H4 (cell line): ENCODE measurements around the gene CKMT2. TPM values are rescaled to one million over a fixed set of nuclear protein-coding genes. Genes with fewer than 3 reads are reported as not detected.

ENCODE experiments used
- DNase-seq: peaks from one replicate; pipeline ENCODE4 v3.0.0-alpha.2; 2015; ENCODE audit warnings: low spot score
- total RNA-seq: library from RNA; depleted of rRNA; stranded (reverse); fragments of >200 nt; shearing (Covaris generic); gene quantifications from 2 replicates; pipeline ENCODE4 v1.2.3, GENCODE V29; 2014

The CKMT2 gene
- total RNA-seq, 1 experiment from 2014 or later, result 0.48 TPM

DNA sequence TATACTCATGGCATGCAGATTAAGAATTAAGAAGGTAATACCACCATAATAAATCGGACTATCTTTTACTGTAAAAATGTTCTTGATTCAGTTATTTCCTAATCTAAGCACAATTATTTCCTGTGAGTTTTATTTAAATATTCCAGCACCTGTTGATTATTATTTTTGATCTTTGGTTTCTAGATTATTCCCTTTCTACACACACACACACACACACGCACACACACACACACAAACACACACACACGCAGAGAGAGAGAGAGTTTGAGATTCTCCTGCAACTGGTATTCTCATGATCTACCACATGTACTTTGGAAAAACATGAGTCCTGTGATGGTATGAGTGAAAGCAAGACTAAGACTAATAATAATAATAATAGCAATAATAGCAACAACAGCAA, 17.0 kb upstream of the CKMT2 start:
- no peak for DNase-seq

DNA sequence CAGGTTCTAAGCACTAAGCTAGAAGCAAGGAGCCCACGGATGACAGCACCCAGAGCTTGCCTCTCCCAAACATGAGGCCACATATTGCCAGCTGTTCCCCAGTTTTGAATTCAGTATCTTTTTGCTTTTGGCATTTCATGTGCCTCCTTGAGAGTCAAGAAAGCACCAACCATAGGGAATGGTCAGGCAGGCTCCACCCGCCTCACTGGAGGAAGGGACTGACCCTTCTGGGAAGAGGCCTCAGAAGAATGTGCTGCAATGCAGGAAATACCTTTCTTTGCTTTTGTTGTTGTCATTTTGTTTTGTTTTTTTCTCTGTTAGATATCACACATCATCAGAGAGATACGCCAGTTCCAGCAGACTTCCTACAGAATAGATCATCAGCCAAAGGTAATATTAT, 13.7 kb upstream of the CKMT2 start:
- no peak for DNase-seq

DNA sequence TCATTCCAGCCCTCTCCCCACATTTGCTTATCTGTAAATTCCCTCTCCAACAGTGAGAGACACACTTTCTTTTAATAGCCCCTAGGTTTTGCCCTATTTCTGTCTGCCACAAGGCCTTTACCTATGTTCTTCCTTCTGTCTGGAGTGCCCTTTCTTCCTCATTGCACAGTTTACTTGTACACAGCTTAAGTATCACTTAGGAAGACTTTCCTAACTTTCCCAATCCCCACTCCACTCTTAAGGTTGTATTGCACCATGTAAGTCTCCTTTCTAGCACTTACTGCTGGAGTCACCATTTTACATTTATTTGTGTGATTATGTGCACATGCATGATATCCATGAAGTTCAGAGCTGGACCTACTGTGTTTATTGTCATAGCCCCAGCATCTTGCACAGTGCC, 10.8 kb upstream of the CKMT2 start:
- DNase-seq, result no peak

DNA sequence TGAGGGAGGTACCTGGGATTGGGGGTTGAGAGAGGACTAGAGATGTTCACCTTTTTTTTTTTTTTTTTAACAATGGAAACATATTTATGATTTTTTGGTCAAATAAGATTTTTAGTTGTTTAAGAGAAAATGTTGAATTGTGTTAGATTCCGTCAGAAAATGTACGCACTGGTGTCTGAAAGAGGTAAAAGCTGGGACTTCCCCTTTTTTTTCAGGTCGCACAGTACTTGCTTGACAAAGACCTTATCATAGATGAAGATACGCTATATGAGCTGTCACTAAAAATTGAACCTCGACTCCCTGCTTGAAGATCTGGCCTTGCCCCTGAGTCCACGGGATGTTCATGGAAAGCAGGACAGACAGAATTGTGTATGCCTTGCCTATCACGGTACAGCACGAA, 7.7 kb upstream of the CKMT2 start:
- DNase-seq, result no peak

DNA sequence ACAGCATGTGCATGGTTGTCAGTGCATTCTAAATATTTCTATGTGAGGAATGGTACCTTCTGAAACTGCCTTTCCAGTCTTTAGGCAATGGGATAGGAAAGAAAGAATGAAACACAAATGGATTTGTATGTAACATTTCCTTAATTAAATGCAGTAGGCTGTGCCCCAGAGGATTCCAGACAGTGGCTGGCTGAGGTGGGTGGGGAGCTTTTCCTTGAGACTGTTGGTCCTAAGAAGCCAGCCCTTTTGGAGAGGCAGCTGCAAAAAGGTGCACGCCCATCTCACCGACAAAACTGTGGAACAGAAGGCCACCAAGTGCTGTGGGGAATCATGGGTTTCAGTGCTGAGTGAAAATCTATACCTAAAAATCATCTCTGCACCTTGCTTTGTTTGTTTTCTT, 6.8 kb upstream of the CKMT2 start:
- no peak for DNase-seq

DNA sequence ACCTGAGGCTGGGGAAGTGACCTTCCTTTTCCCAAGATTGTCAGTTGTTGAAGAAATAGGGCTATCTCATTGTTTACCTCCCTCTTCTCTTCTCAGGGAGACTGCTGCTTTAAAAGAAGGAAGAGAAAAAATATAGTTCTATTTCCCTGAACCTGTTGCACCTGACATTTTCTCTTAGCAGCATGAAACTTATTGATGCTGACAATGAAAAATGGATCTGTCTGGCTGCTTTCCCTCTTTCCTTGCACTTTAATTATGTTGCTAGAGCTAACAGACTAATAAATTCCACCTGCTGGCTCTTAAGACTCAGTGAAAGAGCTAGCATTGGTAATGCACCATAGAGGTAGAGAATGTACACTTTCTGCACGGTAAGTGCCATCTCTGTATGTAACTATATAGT, 6.2 kb upstream of the CKMT2 start:
- DNase-seq, result no peak

DNA sequence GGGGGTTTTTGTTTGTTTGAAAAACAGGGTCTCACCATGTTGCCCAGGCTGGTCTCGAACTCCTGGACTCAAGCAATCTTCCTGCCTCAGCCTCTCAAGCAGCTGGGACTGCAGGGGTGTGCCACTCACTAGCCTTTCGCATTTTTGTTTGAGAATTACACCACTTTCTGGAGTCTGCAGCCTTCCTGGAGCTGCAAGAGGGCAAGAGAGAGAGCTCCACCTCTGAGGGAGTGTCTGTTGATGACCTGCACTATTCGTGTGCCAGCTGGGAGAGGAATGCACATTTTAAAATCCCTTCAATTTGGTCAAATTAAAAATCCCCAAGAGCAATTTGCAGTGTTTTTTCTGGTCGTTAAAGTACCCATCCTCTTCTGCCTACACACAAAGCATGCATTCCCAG, 5.0 kb upstream of the CKMT2 start:
- DNase-seq, result no peak

DNA sequence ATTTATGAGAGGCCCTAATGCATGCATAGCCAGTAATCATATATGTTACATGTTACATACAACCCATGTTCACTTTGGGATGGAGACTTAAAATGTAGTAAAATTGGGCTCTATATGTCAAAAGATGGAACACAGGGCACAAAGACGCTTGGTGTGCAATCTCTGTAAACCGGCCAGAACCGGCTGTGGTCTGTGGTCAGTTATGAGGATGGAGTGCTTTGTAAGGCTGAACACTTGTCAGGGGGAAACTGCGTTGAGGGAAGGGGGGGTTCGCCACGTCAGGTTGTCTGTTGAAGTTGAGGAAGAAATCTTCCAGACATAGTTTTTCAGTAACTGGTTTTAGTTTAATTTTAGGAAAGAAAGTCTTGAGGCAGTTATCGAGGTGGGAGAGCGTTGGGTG, 2.7 kb upstream of the CKMT2 start:
- no peak for DNase-seq

DNA sequence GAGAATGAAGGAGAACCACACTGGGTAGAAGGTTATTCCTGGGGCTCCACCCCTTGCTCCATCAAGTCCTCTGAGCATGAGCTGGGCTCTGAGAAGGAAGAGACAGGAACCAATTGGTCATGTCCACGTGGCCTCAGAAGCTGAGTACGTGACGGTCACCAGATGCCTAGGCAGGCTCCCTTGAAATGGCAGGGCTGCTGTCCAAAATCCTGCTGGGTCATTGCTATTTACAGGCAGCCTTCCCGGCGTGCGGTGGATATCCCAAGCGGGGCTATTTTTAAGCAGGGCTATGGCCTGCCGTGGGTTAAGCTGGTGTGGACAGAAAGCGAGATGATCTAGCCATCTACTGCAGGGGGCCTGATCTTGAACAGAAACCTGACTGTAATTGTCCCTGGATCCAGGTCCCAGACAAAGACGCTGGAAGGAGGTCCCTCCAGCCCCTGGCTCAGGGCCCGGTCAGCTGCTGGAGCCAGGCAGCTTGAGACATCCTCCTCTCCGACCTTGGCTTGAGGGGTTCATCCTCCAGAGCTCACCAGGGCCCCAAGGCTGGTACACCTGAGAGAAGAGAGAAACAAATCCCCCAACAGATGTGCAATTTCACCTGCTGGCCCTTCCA, 550 bp upstream of the CKMT2 start:
- no peak for DNase-seq

DNA sequence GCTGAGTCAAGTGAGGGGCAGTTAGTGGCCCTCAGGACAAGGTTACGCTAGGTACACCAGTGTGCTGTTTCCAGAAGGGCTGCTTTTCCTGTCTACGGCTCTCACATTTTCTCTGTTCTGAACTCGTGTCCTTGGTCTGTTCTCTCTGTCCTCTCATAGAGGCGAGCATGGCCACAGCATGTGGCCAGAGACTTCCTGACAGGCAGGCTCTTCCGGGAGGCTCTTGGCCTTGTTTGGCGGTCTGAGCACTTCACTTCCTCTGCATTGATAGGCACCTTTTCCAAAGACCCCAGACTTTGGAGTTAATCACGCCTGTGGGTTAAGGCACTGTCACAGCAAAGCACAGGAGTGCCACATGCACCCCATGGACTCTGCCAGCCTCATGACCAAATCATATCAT, 1.2 kb downstream of the CKMT2 start:
- no peak for DNase-seq

DNA sequence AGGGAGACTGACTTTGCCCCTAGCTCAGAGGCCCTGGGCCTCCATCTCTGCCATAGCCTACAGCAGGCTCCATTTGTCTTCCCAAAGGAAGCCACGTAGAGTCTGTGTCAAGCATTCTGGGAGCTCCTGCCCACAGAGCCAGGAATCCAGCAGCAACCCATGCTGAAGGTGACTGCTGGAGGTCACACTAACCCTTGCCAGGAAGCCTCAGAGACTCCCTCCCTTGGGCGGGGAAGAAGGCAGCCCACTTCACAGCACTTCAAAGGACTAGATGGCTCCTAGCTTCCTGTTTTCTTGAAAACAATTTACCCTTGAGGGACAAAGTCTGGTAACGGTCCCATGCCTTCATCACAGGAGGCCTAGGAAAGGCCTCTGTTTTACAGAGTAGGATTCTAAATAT, 1.7 kb downstream of the CKMT2 start:
- DNase-seq, result no peak

DNA sequence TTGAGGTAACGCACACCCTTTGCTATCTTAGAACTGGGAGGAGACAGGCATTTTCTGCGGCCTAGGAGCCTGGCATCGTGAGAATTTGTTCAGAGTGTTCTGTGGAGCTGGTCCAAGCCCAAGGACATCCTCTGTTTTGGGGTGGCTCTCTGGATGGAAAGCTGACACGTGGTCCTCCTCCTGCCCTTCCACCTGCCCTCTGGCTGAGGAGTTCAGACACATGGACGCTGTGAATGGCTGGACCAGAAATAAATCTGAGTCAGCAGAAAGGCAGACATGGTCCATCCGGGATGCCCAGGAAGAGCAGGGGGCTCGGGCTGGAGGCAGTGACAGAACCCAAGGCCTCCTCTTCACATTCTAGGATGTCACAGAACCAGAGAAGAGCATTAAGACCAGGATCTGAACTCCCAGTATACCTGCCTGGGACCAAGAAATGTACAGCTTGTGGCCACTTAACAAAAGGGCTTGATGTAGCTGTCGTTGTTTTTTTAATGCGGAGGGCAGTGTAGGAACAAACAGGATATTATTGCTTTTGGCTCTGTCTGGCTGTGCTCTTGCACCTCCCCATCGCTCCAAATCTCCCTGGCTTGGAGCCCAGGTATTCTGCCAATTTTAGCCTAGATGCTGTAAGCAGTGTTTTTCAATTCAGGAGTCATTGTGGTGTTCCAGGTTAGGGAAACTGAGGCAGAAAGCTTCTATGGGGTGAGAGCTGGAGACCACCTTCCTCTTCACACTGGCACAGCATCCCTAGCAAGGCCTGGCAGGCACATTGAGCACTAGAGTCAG, 2.4 kb downstream of the CKMT2 start:
- no peak for DNase-seq

DNA sequence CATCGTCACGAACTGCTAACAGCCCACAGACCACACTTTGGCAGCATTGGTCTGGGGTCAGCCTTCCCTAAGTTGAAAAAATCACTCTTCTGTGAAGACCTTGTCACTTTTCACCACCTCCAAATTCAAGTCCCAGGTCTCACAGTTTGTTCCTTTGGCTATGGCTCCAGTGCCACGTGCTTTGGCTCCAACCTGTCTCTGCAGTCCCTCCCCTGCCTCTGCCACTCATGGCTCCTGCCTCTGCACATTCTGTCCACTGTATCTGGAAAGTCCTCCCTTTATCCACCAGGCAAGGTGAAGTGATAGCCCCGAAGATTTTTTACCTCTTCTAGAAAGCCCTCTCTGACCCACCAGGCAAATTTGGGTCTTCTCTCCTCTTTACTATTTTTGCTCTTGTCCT, 5.3 kb downstream of the CKMT2 start:
- no peak for DNase-seq

DNA sequence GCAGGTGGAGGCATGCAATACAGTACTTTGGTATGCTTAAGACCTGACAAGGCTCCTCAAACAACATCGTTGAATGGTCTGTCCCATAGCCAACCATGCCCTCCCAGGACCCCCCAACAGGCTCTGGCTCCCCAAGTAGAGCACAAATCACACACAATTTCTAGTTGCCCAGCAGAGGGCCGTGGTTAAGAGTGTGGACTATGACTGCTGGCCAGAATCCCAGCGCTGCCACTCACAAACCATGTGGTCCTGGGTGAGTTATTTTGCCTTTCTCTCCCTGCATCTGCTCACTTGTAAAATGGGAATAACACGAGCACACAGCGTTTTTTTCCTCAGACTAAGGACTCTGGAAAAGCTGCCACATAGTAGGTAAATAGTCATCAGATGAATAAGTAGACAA, 6.5 kb downstream of the CKMT2 start:
- no peak for DNase-seq

DNA sequence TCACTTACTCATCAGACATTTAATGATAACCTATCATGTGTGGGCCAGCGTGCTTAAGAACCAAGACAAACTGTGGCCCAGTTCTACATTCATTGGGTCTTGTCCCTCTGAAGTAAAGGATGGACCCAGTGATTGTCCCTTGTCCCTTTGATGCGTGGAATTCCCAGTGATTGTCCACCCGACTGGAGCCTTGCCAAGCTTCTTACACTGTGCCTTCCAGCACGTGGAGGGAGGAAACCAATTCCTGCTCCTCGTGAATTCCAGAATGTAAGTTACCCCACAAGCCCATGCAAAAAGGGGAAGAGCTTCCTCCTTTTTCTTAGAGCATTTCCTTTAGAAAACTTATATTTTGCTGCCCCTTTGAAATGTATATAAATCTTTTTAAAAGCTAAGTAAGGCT, 7.9 kb downstream of the CKMT2 start:
- DNase-seq, result no peak

DNA sequence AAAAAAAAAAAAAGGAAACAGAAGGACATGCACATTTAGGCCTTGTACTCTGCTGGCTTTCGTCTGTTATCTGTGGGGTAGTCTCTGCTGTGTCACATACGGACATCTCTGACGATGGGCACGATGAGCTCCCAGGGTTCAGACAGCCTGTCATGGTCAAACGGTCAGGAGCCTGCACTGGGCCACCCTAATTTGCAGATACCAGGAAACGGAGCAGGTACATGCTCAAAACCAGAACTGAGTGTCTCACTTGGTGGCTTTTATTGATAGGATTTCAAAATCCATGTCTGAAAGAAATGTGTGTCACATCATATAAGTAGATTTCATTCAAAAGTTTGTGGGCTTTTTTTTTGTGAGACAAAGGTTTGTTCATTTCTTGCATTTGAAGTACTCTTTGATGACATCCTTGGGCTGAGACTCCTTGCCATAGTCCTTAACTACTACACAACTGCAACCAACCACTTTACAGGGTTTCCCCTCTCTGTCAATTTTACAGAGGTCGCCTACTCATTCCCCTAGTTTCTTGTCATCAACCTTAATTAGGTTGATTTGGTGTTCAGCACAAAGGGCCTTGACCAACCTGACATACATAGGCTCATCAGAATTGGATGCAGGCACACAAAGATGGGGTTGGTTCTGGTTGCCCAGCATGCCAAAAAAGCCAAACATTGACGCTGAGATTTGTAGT, 9.0 kb downstream of the CKMT2 start:
- DNase-seq, result no peak

DNA sequence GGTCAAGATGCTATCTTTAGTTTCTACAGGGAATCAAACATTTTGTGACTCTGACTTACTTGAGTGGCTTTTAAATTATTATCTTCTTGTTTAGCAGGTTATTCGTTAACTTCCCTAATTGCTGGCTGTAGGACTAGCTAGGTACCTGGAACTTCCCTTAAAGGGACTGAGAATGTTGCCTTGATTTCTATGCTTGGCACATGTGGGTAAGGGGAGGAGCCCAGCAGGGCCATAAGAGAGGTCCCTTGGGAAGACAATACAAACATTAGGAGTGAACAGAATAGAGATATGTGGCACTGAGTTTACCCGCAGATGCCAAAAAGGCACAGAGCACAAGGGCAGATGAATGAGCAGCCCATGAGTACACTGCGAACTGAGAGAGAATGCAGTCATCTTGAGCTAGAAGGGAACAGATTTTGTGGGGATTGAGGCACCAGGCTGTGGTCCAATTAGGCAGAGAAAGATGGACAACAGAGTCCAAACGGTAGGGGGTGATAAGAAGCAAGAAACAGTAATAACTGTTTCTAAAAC, 9.8 kb downstream of the CKMT2 start:
- no peak for DNase-seq

DNA sequence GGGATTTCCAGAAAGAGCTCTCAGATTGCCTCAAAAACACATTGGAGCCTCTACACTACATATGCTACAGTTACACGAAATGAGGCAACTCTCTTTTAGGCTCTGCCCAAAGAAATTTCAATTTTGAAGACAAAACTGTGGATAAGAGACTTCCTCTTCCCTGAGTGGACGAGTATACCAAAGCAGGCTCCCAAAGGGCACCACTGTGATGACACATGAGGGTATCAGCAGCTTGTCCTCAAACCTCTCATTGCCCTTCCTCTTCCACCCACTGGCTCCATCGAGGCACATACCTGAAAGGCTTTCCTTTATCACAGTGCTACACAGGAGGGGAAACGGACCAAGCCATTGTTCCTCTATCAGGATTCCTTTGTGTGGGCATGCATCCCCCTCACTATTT, 11.3 kb downstream of the CKMT2 start:
- DNase-seq, result no peak

DNA sequence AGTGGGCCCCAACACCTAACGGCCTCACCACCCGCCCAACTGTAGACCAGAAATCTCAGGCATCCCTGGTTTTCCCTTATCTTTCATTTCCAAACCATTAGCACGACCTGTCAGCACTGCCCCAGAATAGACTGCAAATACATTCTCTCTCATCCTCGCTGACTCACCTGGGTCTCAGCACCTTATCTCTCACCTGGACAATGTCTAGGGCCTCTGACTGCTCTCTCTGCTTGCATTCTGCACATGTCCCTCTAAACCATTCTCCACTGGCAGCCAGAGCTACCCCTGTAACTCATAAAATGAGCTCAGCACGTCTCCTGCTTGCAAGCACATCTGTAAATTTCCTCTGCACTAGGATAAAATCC, 12.7 kb downstream of the CKMT2 start:
- no peak for DNase-seq

DNA sequence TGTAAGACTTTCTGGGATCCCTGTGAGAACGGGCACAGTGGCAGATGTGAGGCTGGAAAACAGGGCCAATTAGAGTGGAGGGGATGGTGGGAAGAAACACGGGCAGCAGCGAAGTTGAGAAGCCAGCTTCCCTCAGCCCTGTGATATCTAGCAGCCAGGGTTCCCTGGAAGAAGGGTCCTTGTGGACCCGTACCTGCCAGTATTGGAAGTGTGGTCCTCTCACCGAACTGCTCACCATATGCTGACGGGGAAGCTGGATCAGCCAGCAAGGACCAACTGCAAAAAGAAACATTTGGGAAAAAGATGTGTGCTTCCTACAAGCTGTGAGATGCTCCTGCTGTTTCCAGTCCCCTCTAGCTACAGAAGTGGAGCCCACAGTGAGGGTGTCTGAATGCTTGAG, 13.6 kb downstream of the CKMT2 start:
- no peak for DNase-seq

DNA sequence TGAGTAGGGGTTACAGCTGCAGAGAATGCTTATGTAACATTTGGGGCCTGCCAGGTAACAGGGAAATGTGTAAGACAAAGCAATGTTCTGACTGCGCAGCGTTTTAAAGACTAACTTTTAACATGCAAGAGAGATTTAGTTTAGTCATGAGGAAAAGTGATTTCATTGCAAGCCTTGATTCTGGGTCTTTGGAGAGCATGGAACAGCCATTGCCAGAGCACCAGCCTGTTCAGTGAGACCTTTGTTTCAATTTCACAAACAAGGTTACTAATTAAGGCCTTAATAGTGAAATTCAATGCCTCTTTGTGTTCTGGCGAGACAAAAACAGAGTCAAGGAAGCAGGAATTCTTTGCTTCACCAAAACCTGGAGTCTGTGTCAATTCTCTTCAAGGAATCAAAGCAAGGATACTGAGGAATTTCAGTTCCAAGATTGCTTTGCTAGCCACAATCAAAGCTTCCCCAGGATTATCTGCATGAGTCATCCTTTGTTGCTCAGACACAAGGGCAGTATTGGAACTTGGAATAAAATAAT, 14.4 kb downstream of the CKMT2 start:
- DNase-seq, result no peak

DNA sequence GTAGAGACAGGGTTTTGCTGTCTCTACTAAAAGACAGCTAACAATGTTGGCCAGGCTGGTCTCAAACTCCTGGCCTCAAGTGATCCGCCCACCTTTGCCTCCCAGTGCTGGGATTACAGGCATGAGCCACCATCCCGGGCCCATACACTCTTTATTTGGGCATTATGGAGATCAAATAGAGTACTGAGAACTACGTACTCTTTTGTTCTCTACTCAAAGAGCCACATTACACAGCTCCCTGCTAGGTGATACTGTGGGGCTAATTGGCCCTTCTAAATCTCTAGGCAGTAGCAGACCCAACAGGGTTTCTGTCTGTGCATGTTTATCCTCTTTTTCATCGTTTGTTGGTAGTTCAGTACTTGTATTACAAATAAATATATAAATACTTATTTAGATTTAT, 16.1 kb downstream of the CKMT2 start:
- DNase-seq, result no peak

DNA sequence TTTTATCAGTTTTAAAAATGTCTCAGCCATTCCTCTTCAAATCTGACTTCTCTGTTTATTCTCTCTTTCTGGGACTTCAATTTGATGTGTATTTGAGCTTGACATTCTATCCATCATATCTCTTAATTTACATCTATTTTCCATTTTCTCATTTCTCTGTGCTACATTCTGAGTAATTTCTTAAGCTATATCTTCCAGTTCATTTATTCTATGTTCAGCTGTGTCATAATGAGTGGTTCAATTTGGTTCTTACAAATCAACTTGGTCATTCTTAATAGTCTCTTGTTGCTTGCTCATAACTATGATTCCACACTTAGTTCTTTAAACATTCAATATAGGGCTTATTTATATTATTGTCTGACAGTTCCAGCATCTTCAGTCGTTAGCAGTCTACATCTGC, 16.9 kb downstream of the CKMT2 start:
- no peak for DNase-seq
